Neural cell (in vitro differentiated cells): ENCODE results near the gene S100B.

ENCODE experiments used
- CTCF ChIP-seq: fragments of 450-650 bp; IDR thresholded peaks from 2 replicates; pipeline ENCODE4 v1.5.1; 2014; ENCODE audit warnings: antibody characterized with exemption, mild to moderate bottlenecking, moderate library complexity; ENCODE audit not compliant: poor library complexity, severe bottlenecking
- POLR2AphosphoS5 ChIP-seq: IDR thresholded peaks from 2 replicates; pipeline ENCODE4 v1.6.1; 2012
- RAD21 ChIP-seq: fragments of 450-650 bp; conservative IDR thresholded peaks from 2 replicates; pipeline ENCODE4 v1.6.1; 2014; ENCODE audit warnings: antibody characterized with exemption, mild to moderate bottlenecking, moderate library complexity
- TAF1 ChIP-seq: IDR thresholded peaks from 2 replicates; pipeline ENCODE4 v1.6.1; 2012; ENCODE audit warnings: low read depth

DNA sequence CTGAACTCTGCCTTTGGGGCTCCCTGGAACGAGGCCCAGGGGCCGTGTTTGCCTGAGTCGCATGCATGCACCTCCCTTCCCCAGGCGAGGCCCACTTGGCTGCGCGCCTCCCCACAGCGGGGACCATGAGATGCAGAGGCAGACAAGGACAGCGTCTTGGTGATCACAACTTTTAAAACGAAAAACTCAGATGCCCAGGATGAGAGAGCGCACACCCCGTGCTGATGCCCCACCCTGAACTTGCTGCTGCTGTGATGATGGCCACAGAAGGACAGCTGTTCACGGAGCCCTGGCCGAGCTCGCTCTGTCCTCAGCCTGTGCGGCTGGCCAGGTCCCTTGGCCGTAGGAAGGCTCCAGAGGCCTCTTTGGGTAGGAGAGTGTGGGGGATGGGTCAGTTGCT lies 19.2 kb upstream of the S100B start:
- no peak for TF ChIP-seq CTCF
- no peak for TF ChIP-seq POLR2AphosphoS5
- no peak for TF ChIP-seq RAD21
- no peak for TF ChIP-seq TAF1
